Liver (tissue), 2 donors: ENCODE measurements around the gene GLP1R.

Experiments
- CTCF ChIP-seq: fragments of 150-350 bp; IDR thresholded peaks from 2 replicates; pipeline ENCODE4 v1.5.1; 2017; ENCODE audit warnings: improper control_type of control experiment, low read depth, low read length; ENCODE audit not compliant: missing input control
- MAX ChIP-seq: IDR thresholded peaks from 2 replicates; pipeline ENCODE4 v1.6.1; 2016; ENCODE audit warnings: antibody characterized with exemption
- TF ChIP-seq, protein P1 (sequence below): IDR thresholded peaks from 2 replicates; pipeline ENCODE4 v1.6.1; 2016; ENCODE audit warnings: antibody characterized with exemption, mild to moderate bottlenecking
- donor health status: healthy.

GRCh38 chr6:39113788-39114187 is 65.2 kb downstream of the GLP1R start:
- no peak for TF ChIP-seq MAX
- TF ChIP-seq CTCF = no peak
- TF ChIP-seq, protein P1, sequence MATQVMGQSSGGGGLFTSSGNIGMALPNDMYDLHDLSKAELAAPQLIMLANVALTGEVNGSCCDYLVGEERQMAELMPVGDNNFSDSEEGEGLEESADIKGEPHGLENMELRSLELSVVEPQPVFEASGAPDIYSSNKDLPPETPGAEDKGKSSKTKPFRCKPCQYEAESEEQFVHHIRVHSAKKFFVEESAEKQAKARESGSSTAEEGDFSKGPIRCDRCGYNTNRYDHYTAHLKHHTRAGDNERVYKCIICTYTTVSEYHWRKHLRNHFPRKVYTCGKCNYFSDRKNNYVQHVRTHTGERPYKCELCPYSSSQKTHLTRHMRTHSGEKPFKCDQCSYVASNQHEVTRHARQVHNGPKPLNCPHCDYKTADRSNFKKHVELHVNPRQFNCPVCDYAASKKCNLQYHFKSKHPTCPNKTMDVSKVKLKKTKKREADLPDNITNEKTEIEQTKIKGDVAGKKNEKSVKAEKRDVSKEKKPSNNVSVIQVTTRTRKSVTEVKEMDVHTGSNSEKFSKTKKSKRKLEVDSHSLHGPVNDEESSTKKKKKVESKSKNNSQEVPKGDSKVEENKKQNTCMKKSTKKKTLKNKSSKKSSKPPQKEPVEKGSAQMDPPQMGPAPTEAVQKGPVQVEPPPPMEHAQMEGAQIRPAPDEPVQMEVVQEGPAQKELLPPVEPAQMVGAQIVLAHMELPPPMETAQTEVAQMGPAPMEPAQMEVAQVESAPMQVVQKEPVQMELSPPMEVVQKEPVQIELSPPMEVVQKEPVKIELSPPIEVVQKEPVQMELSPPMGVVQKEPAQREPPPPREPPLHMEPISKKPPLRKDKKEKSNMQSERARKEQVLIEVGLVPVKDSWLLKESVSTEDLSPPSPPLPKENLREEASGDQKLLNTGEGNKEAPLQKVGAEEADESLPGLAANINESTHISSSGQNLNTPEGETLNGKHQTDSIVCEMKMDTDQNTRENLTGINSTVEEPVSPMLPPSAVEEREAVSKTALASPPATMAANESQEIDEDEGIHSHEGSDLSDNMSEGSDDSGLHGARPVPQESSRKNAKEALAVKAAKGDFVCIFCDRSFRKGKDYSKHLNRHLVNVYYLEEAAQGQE = no peak
